CD14-positive monocyte (primary cell): ENCODE results near the gene ADAMTS18. TPM values are rescaled to one million over a fixed set of nuclear protein-coding genes. Genes with fewer than 3 reads are reported as not detected.

Experiments
- DNase-seq, 3 donors: peaks; one replicate each; pipeline ENCODE4 v3.0.0-alpha.2; 2011 to 2022
- H2AFZ ChIP-seq: 2 replicates; pipeline ENCODE4 v1.6.0; 2012; ENCODE audit warnings: mild to moderate bottlenecking, low read depth, low read length, inconsistent platforms; ENCODE audit not compliant: insufficient read depth, poor library complexity, severe bottlenecking
- H3K27ac ChIP-seq, 2 donors: 1 replicate in 1 of 2; 2 replicates in 1 of 2; pipeline ENCODE4 v1.5.1; 2012 to 2013; ENCODE audit warnings: low read length in 2 of 2, control low read depth in 1 of 2, inconsistent platforms in 1 of 2, low read depth in 1 of 2, mild to moderate bottlenecking in 1 of 2
- H3K27me3 ChIP-seq, 2 donors: one replicate each; pipeline versions ENCODE4 v1.6.0 to v1.6.1; 2011 to 2013; ENCODE audit warnings: low read length in 2 of 2; ENCODE audit not compliant: control insufficient read depth in 2 of 2, insufficient read depth in 2 of 2
- H3K36me3 ChIP-seq, 2 donors: replicated peaks in 1 of 2; 1 replicate in 1 of 2; 2 replicates in 1 of 2; pipeline versions ENCODE4 v1.5.1 to v1.6.1; 2012 to 2013; ENCODE audit warnings: low read length in 2 of 2, control low read depth in 1 of 2, inconsistent platforms in 1 of 2, mild to moderate bottlenecking in 1 of 2; ENCODE audit not compliant: insufficient read depth in 2 of 2, control insufficient read depth in 1 of 2
- H3K4me1 ChIP-seq, 2 donors: 1 replicate in 1 of 2; 2 replicates in 1 of 2; pipeline versions ENCODE4 v1.5.1 to v1.6.1; 2012 to 2013; ENCODE audit warnings: low read length in 2 of 2, control low read depth in 1 of 2, inconsistent platforms in 1 of 2, mild to moderate bottlenecking in 1 of 2, moderate library complexity in 1 of 2; ENCODE audit not compliant: insufficient read depth in 2 of 2, control insufficient read depth in 1 of 2
- H3K4me2 ChIP-seq: replicated peaks from 2 replicates; pipeline ENCODE3; 2012; ENCODE audit warnings: low read length, moderate library complexity, mild to moderate bottlenecking; ENCODE audit not compliant: poor library complexity, severe bottlenecking; ENCODE audit errors: extremely low read depth
- H3K4me3 ChIP-seq, 3 experiments: fragments of 200-600 bp in 1 of 3; sonication (generic) in 1 of 3; replicated peaks in 1 of 3; 1 replicate in 2 of 3; 2 replicates in 1 of 3; pipeline ENCODE4 v1.5.1; 2011 to 2013; ENCODE audit warnings: low read length in 3 of 3, mild to moderate bottlenecking in 3 of 3, control low read depth in 2 of 3, low read depth in 2 of 3, inconsistent platforms in 1 of 3, moderate library complexity in 1 of 3
- H3K79me2 ChIP-seq: 2 replicates; pipeline ENCODE4 v1.6.0; 2012; ENCODE audit warnings: mild to moderate bottlenecking, control low read depth, inconsistent platforms, low read length, moderate library complexity; ENCODE audit not compliant: insufficient read depth
- H3K9ac ChIP-seq: 2 replicates; pipeline ENCODE4 v1.6.0; 2017; ENCODE audit warnings: low read length, mild to moderate bottlenecking; ENCODE audit not compliant: insufficient read depth, poor library complexity, severe bottlenecking
- H3K9me3 ChIP-seq, 2 donors: replicated peaks in 1 of 2; 1 replicate in 1 of 2; 2 replicates in 1 of 2; pipeline versions ENCODE4 v1.5.1 to v1.6.1; 2012 to 2013; ENCODE audit warnings: low read length in 2 of 2, control low read depth in 1 of 2; ENCODE audit not compliant: control insufficient read depth in 1 of 2, insufficient read depth in 1 of 2
- H4K20me1 ChIP-seq: 2 replicates; pipeline ENCODE4 v1.6.0; 2012; ENCODE audit warnings: mild to moderate bottlenecking, low read length, control low read depth, moderate library complexity; ENCODE audit not compliant: insufficient read depth
- H3K27ac Mint-ChIP-seq, 7 donors: one replicate each; pipeline ENCODE4 v1.8.0; 2020; ENCODE audit warnings: mild to moderate bottlenecking in 7 of 7, mixed read lengths in 7 of 7, moderate library complexity in 6 of 7, inconsistent platforms in 2 of 7
- H3K27me3 Mint-ChIP-seq, 3 donors: one replicate each; pipeline ENCODE4 v1.8.0; 2021 to 2022; ENCODE audit warnings: low read depth in 3 of 3, mild to moderate bottlenecking in 3 of 3, mixed read lengths in 3 of 3, moderate library complexity in 3 of 3, inconsistent platforms in 1 of 3
- H3K36me3 Mint-ChIP-seq, 2 donors: one replicate each; pipeline ENCODE4 v1.8.0; 2020; ENCODE audit warnings: mixed read lengths in 2 of 2, inconsistent platforms in 1 of 2, mild to moderate bottlenecking in 1 of 2
- H3K4me1 Mint-ChIP-seq: one replicate; pipeline ENCODE4 v1.8.0; 2020; ENCODE audit warnings: mild to moderate bottlenecking, mixed read lengths
- H3K4me3 Mint-ChIP-seq, 2 donors: one replicate each; pipeline ENCODE4 v1.8.0; 2020; ENCODE audit warnings: mild to moderate bottlenecking in 2 of 2, mixed read lengths in 2 of 2, moderate library complexity in 1 of 2
- H3K9me3 Mint-ChIP-seq, 7 donors: one replicate each; pipeline ENCODE4 v1.8.0; 2020 to 2022; ENCODE audit warnings: mixed read lengths in 7 of 7, mild to moderate bottlenecking in 6 of 7, moderate library complexity in 6 of 7, inconsistent platforms in 2 of 7
- WGBS: methylation state at CpG from one replicate; pipeline ENCODE4 v1.1.5; 2013; ENCODE audit warnings: missing lambda C conversion rate; ENCODE audit not compliant: insufficient coverage; 5-methylcytosine and 5-hydroxymethylcytosine counted together
- intact Hi-C, 2 donors: fragments of 100-400 bp; cut with micrococcal nuclease; formaldehyde crosslinking; loops; one replicate each; pipeline versions ENCODE4 v1.15.0 to v1.15.1; 2023
- polyA plus RNA-seq, 3 donors: library from polyadenylated mRNA; depleted of rRNA in 1 of 3; unstranded in 2 of 3; stranded (reverse) in 1 of 3; fragments of 300-500 nt in 2 of 3; fragments of >200 nt in 1 of 3; fragmentation: Illumina TruSeq in 2 of 3; gene quantifications; 1 replicate in 2 of 3; 2 replicates in 1 of 3; pipeline ENCODE4 v1.2.3, GENCODE V29; 2012 to 2021
- TF ChIP-seq, protein P1 (sequence below): fragments of 200-600 bp; IDR thresholded peaks from one replicate; pipeline ENCODE4 v1.8.0; 2022; ENCODE audit warnings: antibody characterized with exemption, mild to moderate bottlenecking

ADAMTS18 gene
- polyA plus RNA-seq, 3 donors, result not detected

DNA sequence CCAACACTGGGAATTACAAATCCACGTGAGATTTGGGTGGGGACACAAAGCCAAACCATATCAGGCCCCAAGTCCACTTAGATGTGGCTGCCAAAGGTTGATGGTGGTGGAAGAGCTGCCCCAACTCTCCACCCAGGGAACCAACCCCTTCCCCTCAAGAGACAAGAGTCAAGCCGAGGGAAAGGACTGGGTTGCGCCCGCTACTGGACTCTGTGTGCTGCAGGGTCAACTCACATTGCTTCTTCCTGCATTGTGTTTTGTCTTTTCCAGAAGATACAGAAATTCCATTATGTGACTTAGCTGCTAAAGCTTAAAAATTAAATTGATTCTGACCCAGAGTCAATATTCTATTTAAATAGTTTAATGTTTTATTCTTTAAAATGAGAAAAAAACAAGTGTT lies 58.5 kb downstream of the ADAMTS18 start:
- H3K4me2 ChIP-seq, result no peak overlapping the region
- Mint-ChIP-seq H3K27ac (no peak overlapping the region), H3K4me3 (no peak overlapping the region), H3K4me1 (no peaks in the 10 kb centered on the region), H3K36me3 (no peaks in the 10 kb centered on the region), H3K9me3 (peaks cover 0 to 8% (median 0%) of the 10 kb centered on the region in 7 donors), H3K27me3 (peaks cover 1 to 5% (median 2%) of the 10 kb centered on the region in 3 donors)
- TF ChIP-seq, protein P1, sequence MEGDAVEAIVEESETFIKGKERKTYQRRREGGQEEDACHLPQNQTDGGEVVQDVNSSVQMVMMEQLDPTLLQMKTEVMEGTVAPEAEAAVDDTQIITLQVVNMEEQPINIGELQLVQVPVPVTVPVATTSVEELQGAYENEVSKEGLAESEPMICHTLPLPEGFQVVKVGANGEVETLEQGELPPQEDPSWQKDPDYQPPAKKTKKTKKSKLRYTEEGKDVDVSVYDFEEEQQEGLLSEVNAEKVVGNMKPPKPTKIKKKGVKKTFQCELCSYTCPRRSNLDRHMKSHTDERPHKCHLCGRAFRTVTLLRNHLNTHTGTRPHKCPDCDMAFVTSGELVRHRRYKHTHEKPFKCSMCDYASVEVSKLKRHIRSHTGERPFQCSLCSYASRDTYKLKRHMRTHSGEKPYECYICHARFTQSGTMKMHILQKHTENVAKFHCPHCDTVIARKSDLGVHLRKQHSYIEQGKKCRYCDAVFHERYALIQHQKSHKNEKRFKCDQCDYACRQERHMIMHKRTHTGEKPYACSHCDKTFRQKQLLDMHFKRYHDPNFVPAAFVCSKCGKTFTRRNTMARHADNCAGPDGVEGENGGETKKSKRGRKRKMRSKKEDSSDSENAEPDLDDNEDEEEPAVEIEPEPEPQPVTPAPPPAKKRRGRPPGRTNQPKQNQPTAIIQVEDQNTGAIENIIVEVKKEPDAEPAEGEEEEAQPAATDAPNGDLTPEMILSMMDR, result peak; percentile 10
- H2AFZ ChIP-seq, result no peak overlapping the region
- no peaks in the 10 kb centered on the region for H4K20me1 ChIP-seq
- H3K27ac ChIP-seq, result no peak overlapping the region
- WGBS, result 55% methylated on average over 2 of the region's 4 CpGs
- no peaks in the 10 kb centered on the region for H3K27me3 ChIP-seq
- no peak for DNase-seq
- no peaks in the 10 kb centered on the region for H3K4me1 ChIP-seq
- no peaks in the 10 kb centered on the region for H3K9me3 ChIP-seq
- H3K79me2 ChIP-seq, result no peaks in the 10 kb centered on the region
- H3K4me3 ChIP-seq, result no peak overlapping the region
- H3K9ac ChIP-seq, result no peak overlapping the region
- intact Hi-C loops, result no loop called here
- no peaks in the 10 kb centered on the region for H3K36me3 ChIP-seq

- no peaks in the 10 kb centered on the region for H3K9me3 ChIP-seq
- no peak overlapping the region for H3K27ac ChIP-seq
Measured at GRCh38 chr16:77375396-77375795, 59.4 kb downstream of the ADAMTS18 start.

More at GRCh38 chr16:77375396-77375795, 59.4 kb downstream of the ADAMTS18 start:
- no peak overlapping the region for H3K27ac Mint-ChIP-seq
- Histone ChIP-seq H4K20me1 (no peaks in the 10 kb centered on the region), H3K27me3 (no peaks in the 10 kb centered on the region), H3K79me2 (no peaks in the 10 kb centered on the region), H3K36me3 (no peaks in the 10 kb centered on the region), H3K4me3 (no peak overlapping the region), H3K4me1 (no peaks in the 10 kb centered on the region), H3K4me2 (no peak overlapping the region), H2AFZ (no peak overlapping the region), H3K9ac (no peak overlapping the region)
- 77% methylated on average over 5 of the region's 7 CpGs for WGBS
- TF ChIP-seq, protein P1, result no peak
- H3K4me3 Mint-ChIP-seq, result no peak overlapping the region
- intact Hi-C loops, result no loop called here
- peaks cover 1 to 5% (median 2%) of the 10 kb centered on the region in 3 donors for H3K27me3 Mint-ChIP-seq
- no peaks in the 10 kb centered on the region for H3K4me1 Mint-ChIP-seq
- no peak for DNase-seq
- peaks cover 0 to 8% (median 3%) of the 10 kb centered on the region in 7 donors for H3K9me3 Mint-ChIP-seq
- H3K36me3 Mint-ChIP-seq, result no peaks in the 10 kb centered on the region
